COLO668 (cell line): Measurements from ENCODE around the gene DIAPH2.

ENCODE experiments used
- DNase-seq: peaks from one replicate; lab custom pipeline; 2025; ENCODE audit not compliant: unreplicated experiment; lab: John Stamatoyannopoulos, UW

The DIAPH2 gene

DNA sequence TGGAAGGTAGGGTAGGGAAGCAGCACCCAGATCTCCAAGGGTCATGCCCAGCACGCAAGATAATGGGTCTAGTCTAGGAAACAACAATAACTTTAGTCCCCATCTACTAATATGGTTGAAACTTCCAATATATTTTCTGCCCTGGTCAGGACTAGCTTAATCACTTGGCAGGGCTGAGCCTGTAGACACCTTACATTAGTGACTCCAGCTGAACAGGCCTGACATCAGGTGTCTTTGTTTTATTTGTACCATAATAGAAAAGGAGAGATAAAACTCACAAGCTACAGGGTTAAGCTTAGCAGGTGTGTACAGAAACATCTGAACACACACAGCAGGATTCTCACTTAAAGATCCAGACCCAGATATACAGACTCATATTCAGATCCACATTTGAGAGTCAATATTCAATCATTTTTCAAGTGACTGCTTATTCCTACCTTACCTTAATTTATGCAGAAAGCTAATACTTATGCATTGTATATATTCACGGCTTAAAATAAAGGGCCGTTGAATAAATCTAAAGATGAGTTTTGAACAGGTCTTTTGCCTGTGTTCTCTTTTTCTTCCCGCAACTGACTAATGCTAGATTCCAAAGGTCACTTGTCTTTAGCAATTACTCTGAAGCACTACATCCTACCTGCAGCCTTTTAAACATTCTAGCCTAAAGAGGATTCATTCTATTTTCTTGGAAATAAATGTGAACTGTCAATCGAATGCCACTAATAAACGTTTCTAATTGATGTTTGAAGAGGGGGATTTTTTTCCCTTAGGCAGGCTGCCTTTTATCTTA lies 944.4 kb downstream of the DIAPH2 start:
- no peak for DNase-seq

- no peak for DNase-seq
These were observed 944.9 kb downstream of the DIAPH2 start for GRCh38 chrX:97629597-97629985.

GRCh38 chrX:97633798-97634197 lies 949.2 kb downstream of the DIAPH2 start:
- no peak for DNase-seq

DNA sequence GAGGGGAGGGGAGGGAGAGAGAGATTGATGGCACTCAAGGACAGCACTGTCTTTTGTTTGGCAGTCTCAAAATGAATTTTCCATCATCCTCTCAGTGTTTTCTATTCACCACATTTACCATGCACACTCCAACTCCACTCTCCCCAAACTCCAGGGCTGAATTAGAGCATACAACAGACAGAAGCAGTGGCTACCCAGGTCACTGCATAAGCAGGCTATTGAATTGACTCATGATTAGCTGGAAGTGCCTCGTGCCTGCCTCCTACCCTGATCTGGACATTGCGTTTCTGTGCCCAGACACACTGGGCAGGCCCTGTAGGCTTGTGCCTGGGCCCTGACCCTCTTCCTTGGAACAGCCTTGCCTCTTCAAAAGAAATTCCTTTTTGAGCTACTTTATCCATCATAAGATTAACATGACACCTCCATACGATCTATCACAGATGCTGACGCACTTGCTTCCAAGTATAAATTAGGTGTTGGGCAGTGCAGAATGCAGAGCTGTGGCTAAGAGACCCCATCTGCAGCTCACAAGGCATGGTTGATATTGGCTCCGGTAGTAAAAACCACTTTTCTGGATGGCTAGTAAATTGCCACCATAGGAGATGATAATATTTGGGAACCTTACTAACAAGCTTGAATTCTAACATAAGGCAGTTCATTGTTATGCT lies 952.0 kb downstream of the DIAPH2 start:
- no peak for DNase-seq

- DNase-seq = no peak
These were observed 952.6 kb downstream of the DIAPH2 start for GRCh38 chrX:97637289-97637688.

DNA sequence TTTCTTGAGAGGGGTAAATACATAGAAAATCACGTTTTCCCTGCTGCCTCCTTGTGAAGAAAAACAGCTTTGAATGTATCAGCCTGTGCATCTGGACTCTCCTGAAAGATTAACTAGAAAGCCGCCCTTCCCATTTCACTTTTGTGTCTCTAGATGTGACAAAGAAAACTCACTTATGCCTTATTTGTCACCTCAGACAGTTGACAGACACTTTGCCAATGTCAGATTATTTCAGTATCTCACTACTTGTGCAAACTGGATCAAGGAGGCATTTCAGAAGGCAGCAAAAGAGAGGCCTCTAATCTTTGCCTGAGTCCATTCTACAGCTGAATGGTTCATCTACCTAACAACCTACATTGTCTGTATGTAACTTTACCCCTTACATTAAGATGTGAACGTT lies 954.0 kb downstream of the DIAPH2 start:
- no peak for DNase-seq

DNA sequence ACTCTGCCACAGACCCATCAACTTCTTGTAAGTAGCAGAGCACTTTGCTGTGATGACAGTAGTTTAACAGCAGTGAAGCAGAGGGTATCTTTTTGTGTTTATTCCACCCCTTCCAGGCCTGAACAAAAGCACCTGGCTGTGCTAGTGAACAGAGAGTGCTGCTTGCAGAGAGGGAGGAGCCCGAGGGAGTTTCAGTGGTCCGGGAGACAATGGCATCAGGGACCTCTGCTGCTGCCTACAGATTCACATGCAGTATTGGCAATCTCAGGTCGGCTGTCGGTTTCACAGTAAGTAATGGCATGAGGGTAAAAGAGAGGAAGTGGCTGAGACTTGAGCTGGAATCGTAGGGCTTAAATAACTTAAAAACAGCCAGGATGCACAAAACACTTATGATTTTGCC lies 954.9 kb downstream of the DIAPH2 start:
- DNase-seq = no peak
